Activated CD4-positive, alpha-beta T cell treated with anti-CD3 and anti-CD28 coated beads, Interleukin-2, amount 50 U/mL, for 16 hours (primary cell): ENCODE data around the gene JAKMIP2.

ENCODE experiments used
- DNase-seq: peaks from one replicate; pipeline ENCODE4 v3.0.0-alpha.2; 2020

Gene JAKMIP2

GRCh38 chr5:147690595-147690994 lies 91.9 kb downstream of the JAKMIP2 start:
- DNase-seq = no peak

- no peak for DNase-seq
Measured at GRCh38 chr5:147689426-147689825, 93.1 kb downstream of the JAKMIP2 start.

- no peak for DNase-seq
Measured at GRCh38 chr5:147688656-147689356, 93.7 kb downstream of the JAKMIP2 start.

GRCh38 chr5:147687118-147687517 lies 95.4 kb downstream of the JAKMIP2 start:
- DNase-seq = no peak

GRCh38 chr5:147686421-147686820 lies 96.1 kb downstream of the JAKMIP2 start:
- DNase-seq = no peak

GRCh38 chr5:147685993-147686392 lies 96.5 kb downstream of the JAKMIP2 start:
- DNase-seq = no peak

- DNase-seq = no peak
Measured at GRCh38 chr5:147675168-147675567, 107.4 kb downstream of the JAKMIP2 start.

- DNase-seq = no peak
Measured at GRCh38 chr5:147674411-147674810, 108.1 kb downstream of the JAKMIP2 start.

- DNase-seq = no peak
Measured at GRCh38 chr5:147673791-147674190, 108.7 kb downstream of the JAKMIP2 start.

GRCh38 chr5:147673266-147673665 lies 109.3 kb downstream of the JAKMIP2 start:
- no peak for DNase-seq

GRCh38 chr5:147671365-147671764 lies 111.2 kb downstream of the JAKMIP2 start:
- no peak for DNase-seq

GRCh38 chr5:147670815-147671214 lies 111.7 kb downstream of the JAKMIP2 start:
- DNase-seq = no peak

- no peak for DNase-seq
Measured at GRCh38 chr5:147669169-147669869, 113.2 kb downstream of the JAKMIP2 start.

GRCh38 chr5:147668385-147668784 lies 114.1 kb downstream of the JAKMIP2 start:
- DNase-seq = no peak

GRCh38 chr5:147667363-147667762 lies 115.2 kb downstream of the JAKMIP2 start:
- DNase-seq = no peak

- no peak for DNase-seq
Measured at GRCh38 chr5:147666419-147666818, 116.1 kb downstream of the JAKMIP2 start.

- DNase-seq = no peak
Measured at GRCh38 chr5:147661541-147661940, 121.0 kb downstream of the JAKMIP2 start.

GRCh38 chr5:147659166-147659929 lies 123.2 kb downstream of the JAKMIP2 start:
- no peak for DNase-seq

- no peak for DNase-seq
Measured at GRCh38 chr5:147658293-147658932, 124.1 kb downstream of the JAKMIP2 start.

- no peak for DNase-seq
Measured at GRCh38 chr5:147648597-147648996, 133.9 kb downstream of the JAKMIP2 start.

- DNase-seq = no peak
Measured at GRCh38 chr5:147645197-147645596, 137.3 kb downstream of the JAKMIP2 start.

GRCh38 chr5:147644460-147644859 lies 138.1 kb downstream of the JAKMIP2 start:
- DNase-seq = no peak

GRCh38 chr5:147643142-147643541 lies 139.4 kb downstream of the JAKMIP2 start:
- no peak for DNase-seq
